ENCODE results near the gene YIPF3.
"Not testable (repeated sequence)": the region's sequence is repeated elsewhere in the genome, so short reads cannot be mapped to it uniquely, and the experiment has no call there.

YIPF3 gene

DNA sequence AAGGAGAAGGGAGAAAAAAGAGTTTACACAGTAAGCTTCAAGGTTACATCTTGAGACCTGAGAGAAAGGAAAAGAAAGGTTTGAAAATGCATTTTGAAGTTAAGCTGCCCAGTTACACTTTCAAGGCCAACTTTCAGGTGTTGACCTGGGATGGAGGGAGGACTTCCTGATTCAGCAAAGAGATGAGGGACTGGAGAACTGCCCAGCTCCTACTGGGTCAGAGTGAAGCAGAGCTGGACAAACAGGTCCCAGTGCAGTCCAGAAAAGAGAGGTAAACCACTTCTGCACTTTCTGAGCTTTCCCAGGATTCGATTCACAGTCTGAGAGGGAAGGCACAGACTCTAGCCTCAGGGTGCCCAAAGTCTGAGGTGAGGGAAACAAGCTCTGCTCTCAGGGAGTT, 45.3 kb downstream of the YIPF3 start:
- DNase-seq, result no peak
- in situ Hi-C loops (cut with MboI; ENCODE audit: low pct_unique_long_range_greater_than_20kb, low sequenced_read_pairs), result no loop called here

DNA sequence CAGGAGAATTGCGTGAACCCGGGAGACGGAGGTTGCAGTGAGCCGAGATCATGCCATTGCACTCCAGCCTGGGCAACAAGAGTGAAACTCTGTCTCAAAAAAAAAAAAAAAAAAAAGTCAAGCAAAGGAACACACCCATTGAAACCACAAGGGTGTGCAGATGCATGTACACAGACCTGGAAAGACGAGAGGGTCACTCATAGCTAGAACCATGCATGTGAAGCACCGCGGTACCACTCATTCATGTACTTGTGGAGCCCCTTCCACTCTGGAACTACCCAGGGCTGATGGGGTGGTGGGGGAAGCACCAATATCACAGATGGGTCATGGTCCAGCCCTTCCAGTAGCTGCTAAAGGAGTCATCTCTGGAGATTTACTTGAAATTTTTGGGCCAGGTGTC, 46.8 kb downstream of the YIPF3 start:
- in situ Hi-C loops (cut with MboI; ENCODE audit: low pct_unique_long_range_greater_than_20kb, low sequenced_read_pairs), result no loop called here

DNA sequence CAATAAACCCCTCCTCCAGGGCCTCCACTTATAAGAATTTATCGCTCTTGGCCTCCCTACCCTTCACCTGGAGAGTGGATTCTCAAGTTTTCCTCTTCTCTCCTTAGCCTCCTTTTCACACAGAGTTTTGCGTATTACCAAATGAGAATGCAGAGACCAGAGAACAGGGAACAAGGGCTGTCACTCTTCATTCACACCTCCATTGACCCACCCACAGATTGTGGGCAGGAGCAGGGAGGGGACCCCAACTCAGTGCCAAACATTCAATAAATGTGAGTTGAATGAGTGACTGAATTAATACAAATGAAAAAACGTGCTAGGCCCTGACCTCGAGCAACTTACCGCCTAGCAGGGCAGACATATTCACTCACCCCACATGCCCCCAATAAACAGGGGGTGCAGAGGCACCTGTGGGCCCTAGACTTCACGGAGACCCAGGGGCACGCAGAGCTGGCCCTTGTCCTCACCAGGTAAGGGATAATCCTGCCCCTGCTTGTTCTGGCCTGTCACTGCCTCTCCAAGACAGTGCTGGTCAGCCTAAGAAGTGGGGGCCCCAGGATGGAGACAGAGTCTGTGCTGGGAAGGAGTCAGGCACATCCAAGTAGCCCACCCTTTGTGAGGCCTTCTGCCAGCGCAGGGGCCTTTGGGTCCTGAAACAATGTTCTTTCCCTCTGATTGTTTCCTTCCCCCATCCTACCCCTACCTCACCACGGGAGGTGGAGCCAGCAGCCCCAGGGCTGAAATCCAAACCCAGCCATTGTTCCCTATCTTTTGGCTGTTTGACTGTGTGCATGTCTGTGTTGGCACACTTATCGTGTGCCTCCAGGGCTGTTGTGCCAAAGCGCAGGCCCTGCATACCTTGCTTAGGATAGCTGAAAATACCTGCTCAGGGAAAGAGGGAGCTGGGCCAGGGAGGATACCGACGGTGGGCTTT, 47.7 kb downstream of the YIPF3 start:
- in situ Hi-C loops (cut with MboI; ENCODE audit: low pct_unique_long_range_greater_than_20kb, low sequenced_read_pairs), result no loop called here
- DNase-seq, result no peak

More for the DNA sequence above, 46.8 kb downstream of the YIPF3 start:
- DNase-seq, result no peak

DNA sequence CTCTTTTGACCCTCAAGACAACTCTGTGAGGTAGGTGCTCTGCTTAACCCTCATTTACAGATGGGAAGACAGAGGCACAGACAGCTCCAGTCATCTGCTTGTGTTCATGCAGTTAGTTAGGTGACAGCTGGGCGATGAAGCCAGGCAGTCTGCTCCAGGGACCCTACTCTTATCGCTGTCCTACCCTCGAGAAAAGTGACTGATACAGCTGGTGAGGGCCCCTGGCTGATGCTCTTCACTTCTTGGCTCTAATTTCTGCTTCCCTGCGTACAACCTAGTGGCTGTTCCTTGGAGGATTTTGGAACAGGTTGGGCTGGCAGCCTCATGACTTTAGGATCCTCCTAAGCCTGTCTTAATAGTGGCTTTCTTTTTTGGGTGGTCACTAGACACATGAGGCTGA, 48.5 kb downstream of the YIPF3 start:
- no peak for DNase-seq
- in situ Hi-C loops (cut with MboI; ENCODE audit: low pct_unique_long_range_greater_than_20kb, low sequenced_read_pairs), result no loop called here

DNA sequence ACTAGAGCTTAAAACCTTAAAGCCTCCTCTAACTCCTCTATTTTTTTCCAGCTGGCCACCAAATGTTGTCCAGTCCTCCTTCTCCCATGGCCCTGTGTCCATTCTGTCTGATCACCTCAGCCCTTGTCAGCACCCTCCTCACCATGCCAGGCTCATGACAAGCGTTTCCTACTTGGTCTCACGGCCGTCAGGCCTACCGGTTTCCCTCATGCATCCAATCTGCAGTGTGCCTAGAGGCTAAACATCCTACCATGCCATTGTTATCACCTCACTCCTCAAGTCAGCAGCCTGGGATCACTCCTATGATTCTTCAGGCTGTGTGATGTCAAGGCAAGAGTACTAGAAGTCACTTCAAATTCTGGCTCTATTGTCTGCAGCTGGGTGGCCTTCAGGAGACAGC, 49.0 kb downstream of the YIPF3 start:
- in situ Hi-C loops (cut with MboI; ENCODE audit: low pct_unique_long_range_greater_than_20kb, low sequenced_read_pairs), result no loop called here
- DNase-seq, result no peak

DNA sequence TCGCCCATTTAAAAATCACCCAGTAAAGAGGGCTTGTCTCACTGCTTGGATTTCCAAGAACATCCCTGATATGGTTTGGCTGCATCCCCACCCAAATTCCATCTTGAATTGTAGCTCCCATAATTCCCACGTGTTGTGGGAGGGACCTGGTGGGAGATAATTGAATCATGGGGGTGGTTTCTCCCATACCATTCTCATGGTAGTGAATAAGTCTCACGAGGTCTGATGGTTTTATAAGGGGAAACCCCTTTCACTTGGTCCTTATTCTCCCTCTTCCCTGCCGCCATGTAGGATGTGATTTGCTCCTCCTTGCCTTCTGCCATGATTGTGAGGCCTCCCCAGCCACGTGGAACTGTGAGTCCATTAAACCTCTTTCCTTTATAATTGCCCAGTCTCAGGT, 49.5 kb downstream of the YIPF3 start:
- in situ Hi-C loops (cut with MboI; ENCODE audit: low pct_unique_long_range_greater_than_20kb, low sequenced_read_pairs); DNase-seq: not testable (repeated sequence)

DNA sequence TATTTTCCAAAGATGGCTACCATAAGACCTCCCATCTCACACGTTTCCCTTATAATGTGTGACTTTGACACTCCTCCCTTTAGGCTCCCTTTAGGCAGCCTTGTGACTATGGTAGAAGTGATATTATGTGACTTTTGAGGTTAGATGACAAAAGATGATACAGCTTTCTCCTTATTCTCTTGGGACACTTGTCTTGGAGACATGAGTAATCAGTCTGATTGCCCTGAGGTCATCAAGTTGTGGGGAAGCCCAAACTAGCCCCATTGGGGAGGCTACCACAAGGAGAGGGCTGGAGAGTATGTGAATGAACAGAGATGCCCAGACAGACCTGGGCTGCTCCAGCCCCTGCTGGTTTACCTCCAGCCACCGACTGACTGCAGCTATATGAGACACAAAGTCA, 50.8 kb downstream of the YIPF3 start:
- in situ Hi-C loops (cut with MboI; ENCODE audit: low pct_unique_long_range_greater_than_20kb, low sequenced_read_pairs), result no loop called here
- no peak for DNase-seq

DNA sequence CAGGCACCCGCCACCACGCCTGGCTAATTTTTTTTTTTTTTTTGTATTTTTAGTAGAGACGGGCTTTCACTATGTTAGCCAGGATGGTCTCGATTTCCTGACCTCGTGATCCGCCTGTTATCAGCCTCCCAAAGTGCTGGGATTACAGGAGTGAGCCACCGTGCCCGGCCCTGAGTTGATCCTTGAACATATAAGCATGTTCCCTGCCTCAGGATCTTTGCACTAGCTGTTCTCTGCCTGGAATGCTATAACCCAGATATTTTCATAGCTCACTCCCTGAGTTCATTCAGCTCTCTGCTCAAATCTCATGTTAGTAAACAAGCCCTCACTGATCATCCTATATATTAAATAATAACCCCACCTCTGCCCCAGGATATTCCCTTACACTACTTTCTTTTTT, 52.4 kb downstream of the YIPF3 start:
- in situ Hi-C loops (cut with MboI; ENCODE audit: low pct_unique_long_range_greater_than_20kb, low sequenced_read_pairs), result no loop called here
- no peak for DNase-seq

DNA sequence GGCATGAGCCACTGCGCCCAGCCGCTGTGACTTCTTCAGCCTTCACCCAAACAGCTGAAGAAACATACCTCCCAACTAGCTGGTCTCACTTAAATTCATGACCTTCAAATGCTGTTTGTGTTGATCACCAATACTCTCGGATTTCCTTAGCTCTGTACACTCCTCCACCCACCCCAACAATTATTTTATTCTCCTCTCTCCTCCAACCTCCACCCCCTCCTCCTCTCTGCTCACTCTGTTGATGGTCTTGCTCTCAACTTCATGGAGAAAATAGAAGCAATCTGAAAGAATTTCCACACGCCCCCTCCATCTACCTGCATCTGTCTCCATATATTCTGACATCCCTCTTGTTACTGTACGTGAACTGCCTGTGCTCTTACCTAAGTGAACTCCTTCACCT, 54.8 kb downstream of the YIPF3 start:
- in situ Hi-C loops (cut with MboI; ENCODE audit: low pct_unique_long_range_greater_than_20kb, low sequenced_read_pairs), result no loop called here
- DNase-seq, result no peak
